HCT116 (cell line): Measurements from ENCODE around the gene FHIT. TPM values are rescaled to one million over a fixed set of nuclear protein-coding genes. Genes with fewer than 3 reads are reported as not detected.

ENCODE experiments used
- ATAC-seq: fragments of 200-7000 bp; cut with Tn5 transposase; 2 replicates; pipeline ENCODE4 v1.9.1; 2020; ENCODE audit warnings: mild to moderate bottlenecking, moderate library complexity
- BruUV-seq: library from RNA; stranded (reverse); fragments of 400-500 nt; replicated peaks from 2 replicates; lab custom pipeline; 2021; lab: Mats Ljungman, UMichigan
- CTCF ChIA-PET: fragments of 300-600 bp; sonication (Branson Sonifier 250); formaldehyde crosslinking; loops from one replicate; lab custom pipeline; 2021; ENCODE audit warnings: antibody characterized with exemption; lab: Charles Lee
- POLR2A ChIA-PET: fragments of 300-600, 350-600 bp; sonication (Branson Sonifier 250); formaldehyde crosslinking; loops from one replicate; lab custom pipeline; 2021; ENCODE audit warnings: antibody characterized with exemption; lab: Charles Lee
- RAD21 ChIA-PET, 2 experiments: fragments of 300-600 bp; sonication (Branson Sonifier 250); formaldehyde crosslinking; loops; one replicate each; lab custom pipeline; 2023; ENCODE audit warnings: low total read pairs in 2 of 2; ENCODE audit not compliant: uncharacterized antibody in 2 of 2, unreplicated experiment in 2 of 2, low non-redundant PET in 1 of 2; lab: Charles Lee
- DNase-seq: peaks from one replicate; pipeline ENCODE4 v3.0.0-alpha.2; 2010; ENCODE audit warnings: low read depth, low spot score
- H2AFZ ChIP-seq: fragments of 200-600 bp; shearing (Covaris generic), sonication (generic); 2 replicates; pipeline ENCODE4 v1.6.1; 2017; ENCODE audit warnings: low read depth, mixed run types, mixed read lengths, antibody characterized with exemption, low read length; ENCODE audit not compliant: poor library complexity, severe bottlenecking
- H3K27ac ChIP-seq: 2 replicates; pipeline ENCODE4 v1.5.1; 2012; ENCODE audit warnings: low read depth, low read length
- H3K27me3 ChIP-seq: fragments of 200-600 bp; sonication (generic); 2 replicates; pipeline ENCODE4 v1.6.1; 2016; ENCODE audit warnings: mixed run types, low read length, mixed read lengths; ENCODE audit not compliant: insufficient read depth
- H3K36me3 ChIP-seq, 2 experiments: fragments of 200-500 bp in 1 of 2; fragments of 200-600 bp in 1 of 2; sonication (Bioruptor generic) in 1 of 2; sonication (generic) in 1 of 2; 2 replicates each; pipeline versions ENCODE4 v1.5.1 to v1.6.1; 2014 to 2016; ENCODE audit warnings: low read length in 2 of 2, inconsistent platforms in 1 of 2, mixed read lengths in 1 of 2, mixed run types in 1 of 2; ENCODE audit not compliant: insufficient read depth in 2 of 2, control insufficient read depth in 1 of 2
- H3K4me1 ChIP-seq, 2 experiments: fragments of 200-600 bp in 1 of 2; sonication (generic) in 1 of 2; 2 replicates each; pipeline versions ENCODE4 v1.5.1 to v1.6.1; 2012 to 2017; ENCODE audit warnings: low read length in 2 of 2, inconsistent platforms in 1 of 2, mild to moderate bottlenecking in 1 of 2, mixed read lengths in 1 of 2, mixed run types in 1 of 2, moderate library complexity in 1 of 2; ENCODE audit not compliant: insufficient read depth in 2 of 2, control insufficient read depth in 1 of 2
- H3K4me2 ChIP-seq: fragments of 200-600 bp; sonication (generic); 2 replicates; pipeline ENCODE4 v1.6.1; 2017; ENCODE audit warnings: mixed run types, low read length, mixed read lengths
- H3K4me3 ChIP-seq, 2 experiments: fragments of 200-600 bp in 1 of 2; sonication (generic) in 1 of 2; replicated peaks in 1 of 2; 2 replicates each; pipeline ENCODE4 v1.5.1; 2011 to 2016; ENCODE audit warnings: low read length in 2 of 2, control low read depth in 1 of 2, low read depth in 1 of 2, mild to moderate bottlenecking in 1 of 2, mixed read lengths in 1 of 2, mixed run types in 1 of 2
- H3K79me2 ChIP-seq: fragments of 200-600 bp; sonication (generic); 2 replicates; pipeline ENCODE4 v1.6.1; 2017; ENCODE audit warnings: mild to moderate bottlenecking, mixed run types, low read length, moderate library complexity, mixed read lengths; ENCODE audit not compliant: insufficient read depth
- H3K9ac ChIP-seq: fragments of 200-600 bp; sonication (generic); 2 replicates; pipeline ENCODE4 v1.6.1; 2016; ENCODE audit warnings: low read length, mixed read lengths
- H3K9me2 ChIP-seq: fragments of 200-600 bp; sonication (generic), shearing (Covaris generic); 2 replicates; pipeline ENCODE4 v1.6.1; 2017; ENCODE audit warnings: mixed run types, mild to moderate bottlenecking, moderate library complexity; ENCODE audit not compliant: insufficient read depth
- H3K9me3 ChIP-seq, 2 experiments: fragments of 200-500 bp in 1 of 2; fragments of 200-600 bp in 1 of 2; sonication (Bioruptor generic) in 1 of 2; sonication (generic) in 1 of 2; 2 replicates each; pipeline ENCODE4 v1.6.1; 2014 to 2017; ENCODE audit warnings: low read length in 2 of 2, mixed read lengths in 2 of 2, inconsistent platforms in 1 of 2, low read depth in 1 of 2, mild to moderate bottlenecking in 1 of 2, mixed run types in 1 of 2, moderate library complexity in 1 of 2; ENCODE audit not compliant: control insufficient read depth in 1 of 2, insufficient read depth in 1 of 2
- H4K20me1 ChIP-seq: fragments of 200-600 bp; sonication (generic), shearing (Covaris generic); 2 replicates; pipeline ENCODE4 v1.6.1; 2017; ENCODE audit warnings: mixed run types, mild to moderate bottlenecking, moderate library complexity; ENCODE audit not compliant: insufficient read depth
- CBX3 ChIP-seq: IDR thresholded peaks from 2 replicates; pipeline ENCODE4 v1.6.1; 2012; ENCODE audit warnings: low read depth
- CEBPB ChIP-seq: IDR thresholded peaks from 2 replicates; pipeline ENCODE4 v1.6.1; 2012; ENCODE audit warnings: low read depth
- CTCF ChIP-seq, 3 experiments: fragments of 200-600 bp in 1 of 3; sonication (generic) in 1 of 3; IDR thresholded peaks in 2 of 3; conservative IDR thresholded peaks in 1 of 3; 2 replicates each; pipeline ENCODE4 v1.5.1; 2012 to 2017; ENCODE audit warnings: low read depth in 2 of 3, low read length in 2 of 3, antibody characterized with exemption in 1 of 3, borderline replicate concordance in 1 of 3, control low read depth in 1 of 3, mild to moderate bottlenecking in 1 of 3, mixed read lengths in 1 of 3, mixed run types in 1 of 3, moderate library complexity in 1 of 3; ENCODE audit not compliant: insufficient read depth in 1 of 3
- EZH2phosphoT487 ChIP-seq: fragments of 200-600 bp; IDR thresholded peaks from 2 replicates; pipeline ENCODE4 v1.6.1; 2018; ENCODE audit warnings: antibody characterized with exemption, borderline replicate concordance
- POLR2A ChIP-seq: IDR thresholded peaks from 2 replicates; pipeline ENCODE4 v1.7.0; 2011; ENCODE audit warnings: borderline replicate concordance; ENCODE audit not compliant: insufficient read depth, insufficient read length; ENCODE audit errors: extremely low read depth
- RAD21 ChIP-seq: IDR thresholded peaks from 2 replicates; pipeline ENCODE4 v1.6.1; 2012; ENCODE audit warnings: low read depth, mild to moderate bottlenecking
- SIN3A ChIP-seq: IDR thresholded peaks from 2 replicates; pipeline ENCODE4 v1.6.1; 2012; ENCODE audit warnings: low read depth
- TCF7L2 ChIP-seq: IDR thresholded peaks from 2 replicates; pipeline ENCODE4 v1.7.0; 2011; ENCODE audit warnings: borderline replicate concordance, inconsistent platforms; ENCODE audit not compliant: insufficient read depth, insufficient read length; ENCODE audit errors: extremely low read depth
- ZFX ChIP-seq: fragments of 450-650 bp; IDR thresholded peaks from 2 replicates; pipeline ENCODE4 v1.6.1; 2017
- ZNF274 ChIP-seq: fragments of 200-500 bp; sonication (Bioruptor generic); IDR thresholded peaks from 2 replicates; pipeline ENCODE4 v1.6.1; 2014; ENCODE audit warnings: mild to moderate bottlenecking, low read depth, low read length, inconsistent platforms
- intact Hi-C: fragments of 100-400 bp; cut with micrococcal nuclease; formaldehyde crosslinking; loops from 2 replicates; pipeline ENCODE4 v1.10.0; 2022
- total RNA-seq: library from RNA; stranded (reverse); gene quantifications from one replicate; pipeline ENCODE4 v1.2.1, GENCODE V29; 2021; ENCODE audit not compliant: unreplicated experiment

Gene FHIT
- total RNA-seq, 1 experiment from 2014 or later = 20.1 TPM

DNA sequence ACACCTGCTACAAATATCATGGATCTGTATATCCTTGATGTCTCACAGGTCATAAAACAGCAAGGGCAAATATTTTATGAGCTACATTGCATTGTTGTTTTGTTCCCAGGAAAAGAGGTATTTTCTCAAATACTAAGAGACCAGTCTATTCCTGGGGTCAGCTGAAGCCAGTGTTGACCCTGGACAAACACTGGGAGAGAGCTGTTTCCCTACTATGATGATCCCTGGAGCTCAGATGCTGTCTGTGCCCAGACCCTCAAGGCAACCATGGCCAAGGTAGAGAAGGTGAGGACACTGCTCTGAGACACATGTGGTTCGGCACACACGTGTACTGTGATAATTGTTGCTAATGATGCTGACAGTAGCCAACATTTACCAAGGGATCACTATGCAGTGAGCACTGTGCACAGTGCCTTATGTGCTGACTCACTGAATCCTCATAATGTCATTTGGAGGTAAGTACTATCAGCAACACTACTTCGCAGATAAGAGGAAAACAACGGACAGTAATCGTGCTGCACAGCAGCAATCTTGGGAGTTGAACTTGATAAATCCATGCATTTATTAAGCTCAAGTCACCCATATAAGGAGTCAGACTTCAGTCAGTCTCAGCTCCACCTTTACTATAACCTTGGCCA lies 943.6 kb downstream of the FHIT start:
- no peak overlapping the region for H3K4me2 ChIP-seq
- no peaks in the 10 kb centered on the region for H3K9me2 ChIP-seq
- ATAC-seq = no peak
- ChIA-PET POLR2A (no interaction called here), CTCF (no interaction called here), RAD21 (no interaction called here)
- H3K36me3 ChIP-seq = no peaks in the 10 kb centered on the region
- H3K9ac ChIP-seq = no peak overlapping the region
- intact Hi-C loops = no loop called here
- no peak overlapping the region for H3K27ac ChIP-seq
- no peaks in the 10 kb centered on the region for H3K79me2 ChIP-seq
- H2AFZ ChIP-seq = no peak overlapping the region
- no peaks in the 10 kb centered on the region for H3K9me3 ChIP-seq
- no peak overlapping the region for H3K4me3 ChIP-seq
- BruUV-seq = no TSS peak
- H4K20me1 ChIP-seq = no peaks in the 10 kb centered on the region
- no peaks in the 10 kb centered on the region for H3K27me3 ChIP-seq
- TF ChIP-seq CBX3 (no peak), EZH2phosphoT487 (no peak), SIN3A (no peak)
- no peaks in the 10 kb centered on the region for H3K4me1 ChIP-seq
- no peak for DNase-seq

GRCh38 chr3:60304112-60304511 lies 947.1 kb downstream of the FHIT start:
- no peaks in the 10 kb centered on the region for H3K9me3 ChIP-seq
- no peaks in the 10 kb centered on the region for H3K36me3 ChIP-seq
- H3K4me2 ChIP-seq = no peak overlapping the region
- ChIA-PET POLR2A (no interaction called here), RAD21 (no interaction called here), CTCF (no interaction called here)
- no peaks in the 10 kb centered on the region for H3K9me2 ChIP-seq
- H3K27ac ChIP-seq = no peak overlapping the region
- ATAC-seq (no peak), DNase-seq (no peak)
- no peak overlapping the region for H3K9ac ChIP-seq
- no peaks in the 10 kb centered on the region for H3K79me2 ChIP-seq
- H2AFZ ChIP-seq = no peak overlapping the region
- no peaks in the 10 kb centered on the region for H3K27me3 ChIP-seq
- BruUV-seq = no TSS peak
- TF ChIP-seq TCF7L2 = no peak
- no peak for TF ChIP-seq RAD21
- no peak for TF ChIP-seq POLR2A
- no peak for TF ChIP-seq ZFX
- TF ChIP-seq CEBPB = 0 out of 2 replicates have a peak, but pooled peaks have one; percentile 27
- no peak for TF ChIP-seq CTCF (IDR thresholded peaks at IDR 0.05 in 2 of 3, conservative IDR thresholded peaks at IDR 0.05 in 1 of 3; ENCODE audit: borderline replicate concordance in 1 of 3, insufficient read depth in 1 of 3, low read depth in 2 of 3, low read length in 2 of 3)
- no peak for TF ChIP-seq ZNF274
- H4K20me1 ChIP-seq = no peaks in the 10 kb centered on the region
- no peaks in the 10 kb centered on the region for H3K4me1 ChIP-seq
- no peak overlapping the region for H3K4me3 ChIP-seq
- intact Hi-C loops = no loop called here
